ENCODE data around the gene SEMA5A. TPM values are rescaled to one million over a fixed set of nuclear protein-coding genes. Genes with fewer than 3 reads are reported as not detected.

SEMA5A gene
- total and polyA plus RNA-seq, 2 of the 8 experiments (the other 6 are each of a cell fraction or from before 2014, with no cell fraction given), result 5.3 to 8.9 TPM

DNA sequence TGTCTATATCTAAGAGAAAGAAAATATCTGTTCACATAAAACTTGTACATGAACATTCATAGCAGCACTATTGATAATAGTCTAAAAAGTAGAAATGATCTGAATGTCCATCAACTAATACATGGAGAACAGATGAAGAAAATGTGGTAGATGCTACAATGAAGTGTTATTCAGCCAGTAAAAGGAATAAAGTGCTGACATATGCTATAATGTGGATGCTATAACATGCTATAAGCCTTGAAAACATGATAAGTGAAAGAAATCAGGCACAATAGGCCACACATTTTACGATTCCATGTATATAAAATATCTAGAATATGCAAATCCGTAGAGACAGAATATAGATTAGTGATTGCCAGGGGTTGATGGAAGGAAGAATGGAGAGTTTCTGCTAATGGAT, 146.8 kb downstream of the SEMA5A start:
- Histone ChIP-seq H2AFZ (ENCODE audit: low read length) (no peak overlapping the region), H2BK20ac (ENCODE audit: low read length) (no peak overlapping the region), H3K23ac (ENCODE audit: insufficient read length) (no peak overlapping the region), H2AK5ac (ENCODE audit: low read depth, low read length) (no peak overlapping the region), H3K4ac (replicated peaks; ENCODE audit: insufficient read length, low read depth, low read length) (no peak overlapping the region), H3K36me3 (ENCODE audit: control insufficient read depth in 2 of 4, insufficient read depth in 4 of 4, low read length in 3 of 4) (no peaks in the 10 kb centered on the region), H2BK15ac (ENCODE audit: low read length) (no peak overlapping the region), H3K4me2 (ENCODE audit: insufficient read depth in 1 of 2, low read depth in 2 of 2, low read length in 2 of 2) (no peak overlapping the region), H2BK12ac (ENCODE audit: low read depth, low read length) (no peak overlapping the region), H2BK5ac (ENCODE audit: low read depth, low read length) (no peak overlapping the region), H3K4me3 (ENCODE audit: extremely low read depth in 1 of 4, insufficient read depth in 2 of 4, low read depth in 3 of 4, low read length in 4 of 4) (no peak overlapping the region), H3K27me3 (replicated peaks in 1 of 4; ENCODE audit: control insufficient read depth in 3 of 4, extremely low read depth in 1 of 4, insufficient read depth in 3 of 4, low read length in 3 of 4) (no peaks in the 10 kb centered on the region), H3K79me2 (ENCODE audit: control insufficient read depth in 1 of 2, insufficient read depth in 2 of 2, low read length in 2 of 2) (no peaks in the 10 kb centered on the region), H3K9me3 (ENCODE audit: insufficient read depth in 2 of 2, low read depth in 1 of 2, low read length in 1 of 2) (no peaks in the 10 kb centered on the region), H3K27ac (ENCODE audit: low read depth, low read length) (no peak overlapping the region), H4K5ac (ENCODE audit: insufficient read length, low read depth, low read length) (no peak overlapping the region), H4K20me1 (replicated peaks in 1 of 2; ENCODE audit: control insufficient read depth in 1 of 2, insufficient read depth in 2 of 2, low read length in 2 of 2) (no peaks in the 10 kb centered on the region), H4K91ac (replicated peaks; ENCODE audit: insufficient read length, low read length) (no peak overlapping the region), H3K9ac (replicated peaks in 1 of 4; ENCODE audit: extremely low read depth in 1 of 4, low read depth in 3 of 4, low read length in 3 of 4) (no peak overlapping the region), H4K8ac (ENCODE audit: extremely low read depth, insufficient read depth, low read length) (no peak overlapping the region), H3K14ac (ENCODE audit: insufficient read length) (no peak overlapping the region), H3K79me1 (ENCODE audit: low read depth, low read length) (0 out of 2 replicates have a peak, but pooled peaks cover 2% of the 10 kb centered on the region), H3K4me1 (replicated peaks in 1 of 4; ENCODE audit: control insufficient read depth in 3 of 4, insufficient read depth in 4 of 4, low read length in 3 of 4) (no peaks in the 10 kb centered on the region), H3K23me2 (ENCODE audit: low read depth, low read length) (no peaks in the 10 kb centered on the region), H3K56ac (replicated peaks; ENCODE audit: insufficient read length, low read depth, low read length) (no peak overlapping the region), H3K18ac (ENCODE audit: extremely low read depth, low read length) (no peak overlapping the region), H2BK120ac (replicated peaks; ENCODE audit: low read depth, low read length) (no peak overlapping the region)
- POLR2A ChIA-PET (ENCODE audit: partially characterized antibody), result no interaction called here
- no peak for FAIRE-seq
- whole genome bisulfite sequencing, 2 experiments (ENCODE audit: extremely low coverage in 1 of 2, insufficient coverage in 1 of 2, insufficient read length in 1 of 2, insufficient replicate concordance in 2 of 2, low coverage in 1 of 2, low lambda C conversion rate in 2 of 2, missing lambda C conversion rate in 1 of 2), result 98% methylated on average over 2 of the region's 2 CpGs; no CpG with 5 or more reads in 1 of the 2 experiments
- TF ChIP-seq HDAC6 (IDR thresholded peaks at IDR 0.05; ENCODE audit: low read depth, low read length) (no peak), MAFK (IDR thresholded peaks at IDR 0.05; ENCODE audit: low read depth, low read length) (peak; percentile 18; the same call in 1 of the 2 replicates), SIX5 (IDR thresholded peaks at IDR 0.05; ENCODE audit: low read depth, low read length) (no peak), CBX8 (IDR thresholded peaks at IDR 0.05; ENCODE audit: borderline replicate concordance, low read depth, low read length) (no peak)
- CTCF ChIA-PET (ENCODE audit: partially characterized antibody), result no interaction called here
- DNase-seq (ENCODE audit: low read depth in 1 of 2, low spot score in 2 of 2), result no peak

All from H1 (cell line).